ENCODE results near the gene ELOVL1. TPM values are rescaled to one million over a fixed set of nuclear protein-coding genes. Genes with fewer than 3 reads are reported as not detected.

Gene ELOVL1
- total RNA-seq, 1 donor from 2014 or later = 39.9 TPM

- Histone ChIP-seq H3K4me3 (no peak overlapping the region), H3K9me3 (no peaks in the 10 kb centered on the region), H3K27me3 (no peaks in the 10 kb centered on the region), H3K27ac (no peak overlapping the region), H3K4me1 (no peaks in the 10 kb centered on the region), H3K36me3 (no peaks in the 10 kb centered on the region)
- TF ChIP-seq CTCF (IDR thresholded peaks at IDR 0.05) = no peak
- DNase-seq (ENCODE audit: low spot score in 2 of 2) = no peak
- intact Hi-C loops (cut with DNase I) = no loop called here
Observed at GRCh38 chr1:43339584-43340232, 28.1 kb downstream of the ELOVL1 start.

GRCh38 chr1:43338001-43338400 is 29.8 kb downstream of the ELOVL1 start:
- no peak for TF ChIP-seq CTCF (IDR thresholded peaks at IDR 0.05)
- Histone ChIP-seq H3K4me3 (no peak overlapping the region), H3K4me1 (no peaks in the 10 kb centered on the region), H3K9me3 (no peaks in the 10 kb centered on the region), H3K27me3 (no peaks in the 10 kb centered on the region), H3K27ac (no peak overlapping the region), H3K36me3 (no peaks in the 10 kb centered on the region)
- no peak for DNase-seq (ENCODE audit: low spot score in 2 of 2)
- intact Hi-C loops (cut with DNase I) = no loop called here

- no peak for TF ChIP-seq CTCF (IDR thresholded peaks at IDR 0.05)
Observed at GRCh38 chr1:43337588-43337987, 30.2 kb downstream of the ELOVL1 start, which contains the start of gene MPL. Gene MPL, plus strand, starts transcription at chr1:43337818. Its CDS starts 31 bp downstream, at chr1:43337849.

GRCh38 chr1:43334453-43335205 is 33.2 kb downstream of the ELOVL1 start:
- DNase-seq (ENCODE audit: low spot score in 2 of 2) = no peak
- Histone ChIP-seq H3K27ac (no peak overlapping the region), H3K4me3 (no peak overlapping the region), H3K27me3 (no peaks in the 10 kb centered on the region), H3K9me3 (no peaks in the 10 kb centered on the region), H3K4me1 (no peaks in the 10 kb centered on the region), H3K36me3 (no peaks in the 10 kb centered on the region)
- intact Hi-C loops (cut with DNase I) = no loop called here
- no peak for TF ChIP-seq CTCF (IDR thresholded peaks at IDR 0.05)

More at GRCh38 chr1:43337588-43337987, 30.2 kb downstream of the ELOVL1 start, which contains the start of gene MPL:
- Histone ChIP-seq H3K27me3 (no peaks in the 10 kb centered on the region), H3K36me3 (no peaks in the 10 kb centered on the region), H3K4me1 (no peaks in the 10 kb centered on the region), H3K9me3 (no peaks in the 10 kb centered on the region), H3K4me3 (no peak within 1 kb of the TSS), H3K27ac (no peak within 1 kb of the TSS)
- DNase-seq (ENCODE audit: low spot score in 2 of 2) = no peak
- intact Hi-C loops (cut with DNase I) = no loop called here

GRCh38 chr1:43331688-43332087 is 36.1 kb downstream of the ELOVL1 start:
- no peaks in the 10 kb centered on the region for H3K36me3 ChIP-seq
- H3K27ac ChIP-seq = no peak overlapping the region
- intact Hi-C loops (cut with DNase I) = no loop called here
- no peak for TF ChIP-seq CTCF (IDR thresholded peaks at IDR 0.05)
- no peaks in the 10 kb centered on the region for H3K4me1 ChIP-seq
- no peak overlapping the region for H3K4me3 ChIP-seq
- no peaks in the 10 kb centered on the region for H3K9me3 ChIP-seq
- H3K27me3 ChIP-seq = no peaks in the 10 kb centered on the region
- no peak for DNase-seq (ENCODE audit: low spot score in 2 of 2)

Data from ascending aorta (tissue), 2 donors.